ENCODE data around the gene ADAMTS6.

DNA sequence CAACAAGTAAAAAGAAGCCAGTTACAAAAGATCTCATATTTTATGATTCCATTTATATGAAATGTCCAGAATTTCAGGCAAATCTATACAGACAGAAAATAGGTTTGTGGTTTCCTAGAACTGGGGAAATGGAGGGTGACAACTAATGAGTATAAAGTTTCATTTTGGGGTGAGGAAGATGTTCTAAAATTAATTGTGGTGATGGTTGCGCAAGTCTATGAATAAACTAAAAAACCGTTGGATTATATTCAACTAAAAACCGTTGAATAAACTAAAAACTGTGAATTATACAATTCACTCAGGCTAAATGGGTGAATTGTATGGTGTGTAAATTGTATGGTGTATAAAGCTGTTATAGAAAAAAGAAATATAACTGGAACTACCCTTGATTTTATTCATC is 47.6 kb downstream of the ADAMTS6 start:
- no peak for TF ChIP-seq POLR2AphosphoS5 (IDR thresholded peaks at IDR 0.05)
- TF ChIP-seq CTCF (IDR thresholded peaks at IDR 0.05): no peak
